KOPT-K1 (cell line): ENCODE measurements around the gene CAPN15.

Experiments
- H3K27ac ChIP-seq: fragments of 200-600 bp; sonication (generic); 2 replicates; pipeline ENCODE4 v1.5.1; 2016; ENCODE audit warnings: antibody characterized with exemption, mild to moderate bottlenecking, low read depth, low read length; ENCODE audit not compliant: poor library complexity, severe bottlenecking
- H3K36me3 ChIP-seq: fragments of 200-600 bp; sonication (generic); 2 replicates; pipeline ENCODE4 v1.5.1; 2017; ENCODE audit warnings: antibody characterized with exemption, mild to moderate bottlenecking, low read length, moderate library complexity; ENCODE audit not compliant: insufficient read depth
- H3K9me3 ChIP-seq: fragments of 200-600 bp; sonication (generic); 2 replicates; pipeline ENCODE4 v1.5.1; 2017; ENCODE audit warnings: antibody characterized with exemption, low read length, mild to moderate bottlenecking; ENCODE audit not compliant: insufficient read depth, poor library complexity, severe bottlenecking

The CAPN15 gene

DNA sequence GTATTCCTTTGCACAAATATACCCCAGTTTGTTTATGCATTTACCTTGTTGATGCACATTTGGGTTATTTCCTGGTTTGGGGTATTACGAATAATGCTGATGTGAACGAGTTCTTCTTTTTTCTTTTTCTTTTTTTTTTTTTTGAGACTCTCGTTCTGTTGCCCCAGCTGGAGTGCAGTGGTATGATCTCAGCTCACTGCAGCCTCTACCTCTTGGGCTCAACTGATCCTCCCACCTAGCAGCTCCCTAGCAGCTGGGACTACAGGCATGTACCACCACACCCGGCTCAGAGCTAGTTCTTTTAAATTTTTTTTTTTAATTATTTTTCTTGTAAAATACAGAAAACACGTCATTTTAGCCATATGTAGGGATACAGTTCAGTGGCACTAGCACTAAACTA, 76.4 kb downstream of the CAPN15 start:
- Histone ChIP-seq H3K9me3 (peaks cover 11% of the 10 kb centered on the region), H3K27ac (no peak overlapping the region), H3K36me3 (no peaks in the 10 kb centered on the region; the same call in 1 of the 2 replicates)
